WTC11 (cell line): ENCODE measurements around the gene SFMBT1. TPM values are rescaled to one million over a fixed set of nuclear protein-coding genes. Genes with fewer than 3 reads are reported as not detected.

ENCODE experiments used
- ATAC-seq: fragments of 200-7000 bp; cut with Tn5 transposase; 2 replicates; pipeline ENCODE4 v1.10.0; 2021; ENCODE audit warnings: mild to moderate bottlenecking, moderate library complexity
- CTCF ChIA-PET: fragments of 300-600 bp; sonication (Branson Sonifier 250); formaldehyde crosslinking; loops from one replicate; lab custom pipeline; 2021; ENCODE audit warnings: antibody characterized with exemption; lab: Charles Lee
- POLR2A ChIA-PET: fragments of 350-600 bp; sonication (Branson Sonifier 250); formaldehyde crosslinking; loops from one replicate; lab custom pipeline; 2021; ENCODE audit warnings: antibody characterized with exemption; lab: Charles Lee
- DNase-seq: peaks from one replicate; pipeline ENCODE4 v3.0.0; 2021; ENCODE audit warnings: low spot score
- H3K27ac Mint-ChIP-seq: 2 replicates; pipeline ENCODE4 v1.8.0; 2021; ENCODE audit warnings: mixed read lengths
- H3K27me3 Mint-ChIP-seq: 2 replicates; pipeline ENCODE4 v1.8.0; 2021; ENCODE audit warnings: low read depth, mild to moderate bottlenecking, moderate library complexity, mixed read lengths
- H3K36me3 Mint-ChIP-seq: 2 replicates; pipeline ENCODE4 v1.8.0; 2021; ENCODE audit warnings: mixed read lengths
- H3K4me1 Mint-ChIP-seq: 2 replicates; pipeline ENCODE4 v1.8.0; 2022; ENCODE audit warnings: mixed read lengths
- H3K4me3 Mint-ChIP-seq: 2 replicates; pipeline ENCODE4 v1.8.0; 2021; ENCODE audit warnings: mild to moderate bottlenecking, moderate library complexity, mixed read lengths
- H3K9me3 Mint-ChIP-seq: 2 replicates; pipeline ENCODE4 v1.8.0; 2021; ENCODE audit warnings: mixed read lengths
- AFF4 ChIP-seq: sonication (generic); formaldehyde crosslinking; IDR thresholded peaks from 2 replicates; pipeline ENCODE4 v1.8.1; 2023; ENCODE audit warnings: mild to moderate bottlenecking, missing genetic modification reagents, borderline replicate concordance
- E2F1 ChIP-seq: sonication (generic); formaldehyde crosslinking; IDR thresholded peaks from 2 replicates; pipeline ENCODE4 v1.8.0; 2022; ENCODE audit warnings: mild to moderate bottlenecking, missing genetic modification reagents
- JAZF1 ChIP-seq: fragments of 250-450 bp; sonication (Bioruptor Pico); IDR thresholded peaks from 2 replicates; pipeline ENCODE4 v1.9.0; 2021; ENCODE audit warnings: moderate library complexity, mild to moderate bottlenecking, inconsistent platforms
- NFATC4 ChIP-seq: fragments of 250-450 bp; sonication (Bioruptor Pico); IDR thresholded peaks from 2 replicates; pipeline ENCODE4 v1.9.0; 2021; ENCODE audit warnings: mild to moderate bottlenecking
- NFYB ChIP-seq: sonication (generic); formaldehyde crosslinking; conservative IDR thresholded peaks from 2 replicates; pipeline ENCODE4 v1.8.0; 2022; ENCODE audit warnings: low read depth, missing genetic modification reagents
- NR2C2 ChIP-seq: sonication (generic); formaldehyde crosslinking; IDR thresholded peaks from 2 replicates; pipeline ENCODE4 v1.8.0; 2022; ENCODE audit warnings: mild to moderate bottlenecking, missing genetic modification reagents
- NR3C1 ChIP-seq: sonication (generic); formaldehyde crosslinking; conservative IDR thresholded peaks from 2 replicates; pipeline ENCODE4 v1.8.1; 2023; ENCODE audit warnings: low read depth, mild to moderate bottlenecking, missing genetic modification reagents
- ZBTB21 ChIP-seq: sonication (generic); formaldehyde crosslinking; IDR thresholded peaks from 2 replicates; pipeline ENCODE4 v1.8.1; 2023; ENCODE audit warnings: mild to moderate bottlenecking, missing genetic modification reagents, borderline replicate concordance
- ZNF423 ChIP-seq: fragments of 250-450 bp; sonication (Bioruptor Pico); IDR thresholded peaks from 2 replicates; pipeline ENCODE4 v2.1.2; 2022; ENCODE audit warnings: mild to moderate bottlenecking, moderate library complexity
- total RNA-seq: library from RNA; stranded (reverse); gene quantifications from 3 replicates; pipeline ENCODE4 v1.2.3, GENCODE V29; 2021
- TF ChIP-seq, protein P1 (sequence below): sonication (generic); formaldehyde crosslinking; IDR thresholded peaks from 2 replicates; pipeline ENCODE4 v1.8.1; 2022; ENCODE audit warnings: low read depth, mild to moderate bottlenecking, moderate library complexity, missing genetic modification reagents, borderline replicate concordance
- TF ChIP-seq, protein P2 (sequence below): sonication (generic); formaldehyde crosslinking; IDR thresholded peaks from 2 replicates; pipeline ENCODE4 v1.8.1; 2022; ENCODE audit warnings: missing genetic modification reagents, borderline replicate concordance

Gene SFMBT1
- total RNA-seq, 1 experiment from 2014 or later: 20.9 TPM

DNA sequence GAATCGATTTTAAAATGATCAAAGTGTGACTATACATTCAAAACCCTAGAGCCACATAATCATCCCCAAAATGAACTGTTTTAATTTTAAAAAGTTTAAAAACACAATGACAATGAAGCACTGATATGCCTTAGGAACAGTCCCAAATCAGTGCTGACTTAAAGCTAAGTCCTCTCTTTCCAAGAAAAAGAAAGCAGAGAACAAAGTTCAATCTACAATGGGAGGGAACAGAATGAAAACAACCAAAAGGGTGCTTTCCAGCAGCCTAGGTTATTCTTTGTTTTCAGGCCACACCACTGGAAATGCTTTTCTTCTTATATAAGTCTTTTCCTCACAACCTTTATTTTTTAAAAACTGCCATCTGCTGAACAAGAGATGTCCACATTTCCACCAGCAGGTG lies 141.3 kb downstream of the SFMBT1 start:
- Mint-ChIP-seq H3K4me3 (no peak overlapping the region), H3K4me1 (peaks cover 2% of the 10 kb centered on the region; the same call in 1 of the 2 replicates), H3K27ac (no peak overlapping the region), H3K27me3 (no peaks in the 10 kb centered on the region), H3K36me3 (0 out of 2 replicates have a peak, but pooled peaks cover 3% of the 10 kb centered on the region), H3K9me3 (no peaks in the 10 kb centered on the region)
- no peak for ATAC-seq
- CTCF ChIA-PET: no interaction called here
- POLR2A ChIA-PET: no interaction called here
- TF ChIP-seq, protein P1, sequence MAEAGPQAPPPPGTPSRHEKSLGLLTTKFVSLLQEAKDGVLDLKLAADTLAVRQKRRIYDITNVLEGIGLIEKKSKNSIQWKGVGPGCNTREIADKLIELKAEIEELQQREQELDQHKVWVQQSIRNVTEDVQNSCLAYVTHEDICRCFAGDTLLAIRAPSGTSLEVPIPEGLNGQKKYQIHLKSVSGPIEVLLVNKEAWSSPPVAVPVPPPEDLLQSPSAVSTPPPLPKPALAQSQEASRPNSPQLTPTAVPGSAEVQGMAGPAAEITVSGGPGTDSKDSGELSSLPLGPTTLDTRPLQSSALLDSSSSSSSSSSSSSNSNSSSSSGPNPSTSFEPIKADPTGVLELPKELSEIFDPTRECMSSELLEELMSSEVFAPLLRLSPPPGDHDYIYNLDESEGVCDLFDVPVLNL (CRISPR knock-in tag): no peak
- TF ChIP-seq ZNF423 (CRISPR knock-in tag) (no peak), NFATC4 (CRISPR knock-in tag) (no peak), E2F1 (CRISPR knock-in tag) (no peak), NFYB (CRISPR knock-in tag) (no peak), ZBTB21 (no peak)
- TF ChIP-seq, protein P2, sequence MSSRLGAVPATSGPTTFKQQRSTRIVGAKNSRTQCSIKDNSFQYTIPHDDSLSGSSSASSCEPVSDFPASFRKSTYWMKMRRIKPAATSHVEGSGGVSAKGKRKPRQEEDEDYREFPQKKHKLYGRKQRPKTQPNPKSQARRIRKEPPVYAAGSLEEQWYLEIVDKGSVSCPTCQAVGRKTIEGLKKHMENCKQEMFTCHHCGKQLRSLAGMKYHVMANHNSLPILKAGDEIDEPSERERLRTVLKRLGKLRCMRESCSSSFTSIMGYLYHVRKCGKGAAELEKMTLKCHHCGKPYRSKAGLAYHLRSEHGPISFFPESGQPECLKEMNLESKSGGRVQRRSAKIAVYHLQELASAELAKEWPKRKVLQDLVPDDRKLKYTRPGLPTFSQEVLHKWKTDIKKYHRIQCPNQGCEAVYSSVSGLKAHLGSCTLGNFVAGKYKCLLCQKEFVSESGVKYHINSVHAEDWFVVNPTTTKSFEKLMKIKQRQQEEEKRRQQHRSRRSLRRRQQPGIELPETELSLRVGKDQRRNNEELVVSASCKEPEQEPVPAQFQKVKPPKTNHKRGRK (CRISPR knock-in tag): no peak
- no peak for DNase-seq

DNA sequence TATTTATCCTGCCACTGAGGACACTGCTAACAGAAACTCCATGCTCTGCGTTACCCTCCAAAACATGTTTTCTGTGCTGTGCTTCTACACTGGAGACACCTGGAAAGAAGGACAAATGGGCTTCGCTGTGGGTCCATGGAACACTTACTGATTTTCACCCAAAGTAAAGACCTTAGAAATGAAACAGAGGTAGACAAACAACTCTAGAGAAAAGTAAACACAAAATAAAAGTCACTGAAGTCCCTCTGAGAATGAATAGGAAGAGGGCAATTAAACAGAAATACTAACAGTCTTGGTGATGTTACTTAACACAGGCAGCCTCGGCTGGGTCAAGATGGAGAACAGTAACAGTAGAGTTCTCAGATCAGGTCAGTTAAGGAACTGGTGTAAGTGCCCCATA lies 141.9 kb downstream of the SFMBT1 start:
- Mint-ChIP-seq H3K4me1 (peaks cover 2% of the 10 kb centered on the region; the same call in 1 of the 2 replicates), H3K36me3 (0 out of 2 replicates have a peak, but pooled peaks cover 3% of the 10 kb centered on the region), H3K27ac (no peak overlapping the region), H3K27me3 (no peaks in the 10 kb centered on the region), H3K9me3 (no peaks in the 10 kb centered on the region), H3K4me3 (no peak overlapping the region)
- DNase-seq: no peak
- no peak for ATAC-seq
- CTCF ChIA-PET: no interaction called here
- POLR2A ChIA-PET: no interaction called here
- TF ChIP-seq AFF4 (no peak), NFATC4 (CRISPR knock-in tag) (no peak), JAZF1 (CRISPR knock-in tag) (no peak), NR3C1 (CRISPR knock-in tag) (no peak), ZBTB21 (no peak), E2F1 (CRISPR knock-in tag) (no peak), NR2C2 (CRISPR knock-in tag) (no peak)
- TF ChIP-seq, protein P2 (CRISPR knock-in tag): no peak
